SH-SY5Y (cell line): ENCODE results near the gene FBXO41.

ENCODE experiments used
- GATA2 ChIP-seq: IDR thresholded peaks from 2 replicates; pipeline ENCODE4 v1.6.1; 2011; ENCODE audit warnings: mild to moderate bottlenecking, low read depth, low read length
- GATA3 ChIP-seq: IDR thresholded peaks from 2 replicates; pipeline ENCODE4 v1.6.1; 2011; ENCODE audit warnings: low read depth, mild to moderate bottlenecking, low read length, moderate library complexity

DNA sequence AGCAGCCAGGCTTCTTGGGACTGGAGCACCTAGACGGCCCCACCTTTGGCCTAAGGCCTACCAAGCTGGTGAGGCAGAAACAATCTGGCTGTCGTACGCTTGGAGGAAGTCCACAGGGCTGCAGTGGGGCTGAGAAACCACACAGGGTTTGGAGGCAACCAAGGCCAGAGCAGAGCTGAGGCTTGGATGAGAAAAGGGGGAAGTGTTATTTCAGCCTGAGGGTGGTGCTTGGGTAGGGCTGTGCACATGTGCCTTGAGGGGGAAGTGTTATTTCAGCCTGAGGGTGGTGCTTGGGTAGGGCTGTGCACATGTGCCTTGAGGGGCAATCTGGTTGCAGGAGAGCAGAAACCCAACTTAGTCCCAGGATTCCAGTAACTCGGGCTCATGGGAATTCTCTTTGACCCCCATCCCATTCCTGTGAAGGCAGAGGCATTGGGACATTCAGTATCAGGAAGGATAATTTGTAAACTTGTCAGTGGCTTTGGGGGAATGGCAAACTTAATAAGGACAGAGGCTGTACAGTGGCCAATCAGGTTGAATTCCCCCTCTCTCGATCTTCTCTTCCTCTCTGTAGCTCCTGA lies 971 bp upstream of the FBXO41 start:
- TF ChIP-seq GATA2 (no peak), GATA3 (no peak)
